HCT116 (cell line): ENCODE measurements around the gene PLRG1. TPM values are rescaled to one million over a fixed set of nuclear protein-coding genes. Genes with fewer than 3 reads are reported as not detected.
"Not testable (repeated sequence)": the region's sequence is repeated elsewhere in the genome, so short reads cannot be mapped to it uniquely, and the experiment has no call there.

Experiments
- ATAC-seq: fragments of 200-7000 bp; cut with Tn5 transposase; 2 replicates; pipeline ENCODE4 v1.9.1; 2020; ENCODE audit warnings: mild to moderate bottlenecking, moderate library complexity
- BruUV-seq: library from RNA; stranded (reverse); fragments of 400-500 nt; replicated peaks from 2 replicates; lab custom pipeline; 2021; lab: Mats Ljungman, UMichigan
- CTCF ChIA-PET: fragments of 300-600 bp; sonication (Branson Sonifier 250); formaldehyde crosslinking; loops from one replicate; lab custom pipeline; 2021; ENCODE audit warnings: antibody characterized with exemption; lab: Charles Lee
- POLR2A ChIA-PET: fragments of 300-600, 350-600 bp; sonication (Branson Sonifier 250); formaldehyde crosslinking; loops from one replicate; lab custom pipeline; 2021; ENCODE audit warnings: antibody characterized with exemption; lab: Charles Lee
- RAD21 ChIA-PET, 2 experiments: fragments of 300-600 bp; sonication (Branson Sonifier 250); formaldehyde crosslinking; loops; one replicate each; lab custom pipeline; 2023; ENCODE audit warnings: low total read pairs in 2 of 2; ENCODE audit not compliant: uncharacterized antibody in 2 of 2, unreplicated experiment in 2 of 2, low non-redundant PET in 1 of 2; lab: Charles Lee
- DNase-seq: peaks from one replicate; pipeline ENCODE4 v3.0.0-alpha.2; 2010; ENCODE audit warnings: low read depth, low spot score
- H2AFZ ChIP-seq: fragments of 200-600 bp; shearing (Covaris generic), sonication (generic); 2 replicates; pipeline ENCODE4 v1.6.1; 2017; ENCODE audit warnings: low read depth, mixed run types, mixed read lengths, antibody characterized with exemption, low read length; ENCODE audit not compliant: poor library complexity, severe bottlenecking
- H3K27ac ChIP-seq: 2 replicates; pipeline ENCODE4 v1.5.1; 2012; ENCODE audit warnings: low read depth, low read length
- H3K27me3 ChIP-seq: fragments of 200-600 bp; sonication (generic); 2 replicates; pipeline ENCODE4 v1.6.1; 2016; ENCODE audit warnings: mixed run types, low read length, mixed read lengths; ENCODE audit not compliant: insufficient read depth
- H3K36me3 ChIP-seq, 2 experiments: fragments of 200-500 bp in 1 of 2; fragments of 200-600 bp in 1 of 2; sonication (Bioruptor generic) in 1 of 2; sonication (generic) in 1 of 2; 2 replicates each; pipeline versions ENCODE4 v1.5.1 to v1.6.1; 2014 to 2016; ENCODE audit warnings: low read length in 2 of 2, inconsistent platforms in 1 of 2, mixed read lengths in 1 of 2, mixed run types in 1 of 2; ENCODE audit not compliant: insufficient read depth in 2 of 2, control insufficient read depth in 1 of 2
- H3K4me1 ChIP-seq, 2 experiments: fragments of 200-600 bp in 1 of 2; sonication (generic) in 1 of 2; 2 replicates each; pipeline versions ENCODE4 v1.5.1 to v1.6.1; 2012 to 2017; ENCODE audit warnings: low read length in 2 of 2, inconsistent platforms in 1 of 2, mild to moderate bottlenecking in 1 of 2, mixed read lengths in 1 of 2, mixed run types in 1 of 2, moderate library complexity in 1 of 2; ENCODE audit not compliant: insufficient read depth in 2 of 2, control insufficient read depth in 1 of 2
- H3K4me2 ChIP-seq: fragments of 200-600 bp; sonication (generic); 2 replicates; pipeline ENCODE4 v1.6.1; 2017; ENCODE audit warnings: mixed run types, low read length, mixed read lengths
- H3K4me3 ChIP-seq, 2 experiments: fragments of 200-600 bp in 1 of 2; sonication (generic) in 1 of 2; replicated peaks in 1 of 2; 2 replicates each; pipeline ENCODE4 v1.5.1; 2011 to 2016; ENCODE audit warnings: low read length in 2 of 2, control low read depth in 1 of 2, low read depth in 1 of 2, mild to moderate bottlenecking in 1 of 2, mixed read lengths in 1 of 2, mixed run types in 1 of 2
- H3K79me2 ChIP-seq: fragments of 200-600 bp; sonication (generic); 2 replicates; pipeline ENCODE4 v1.6.1; 2017; ENCODE audit warnings: mild to moderate bottlenecking, mixed run types, low read length, moderate library complexity, mixed read lengths; ENCODE audit not compliant: insufficient read depth
- H3K9ac ChIP-seq: fragments of 200-600 bp; sonication (generic); 2 replicates; pipeline ENCODE4 v1.6.1; 2016; ENCODE audit warnings: low read length, mixed read lengths
- H3K9me2 ChIP-seq: fragments of 200-600 bp; sonication (generic), shearing (Covaris generic); 2 replicates; pipeline ENCODE4 v1.6.1; 2017; ENCODE audit warnings: mixed run types, mild to moderate bottlenecking, moderate library complexity; ENCODE audit not compliant: insufficient read depth
- H3K9me3 ChIP-seq, 2 experiments: fragments of 200-500 bp in 1 of 2; fragments of 200-600 bp in 1 of 2; sonication (Bioruptor generic) in 1 of 2; sonication (generic) in 1 of 2; 2 replicates each; pipeline ENCODE4 v1.6.1; 2014 to 2017; ENCODE audit warnings: low read length in 2 of 2, mixed read lengths in 2 of 2, inconsistent platforms in 1 of 2, low read depth in 1 of 2, mild to moderate bottlenecking in 1 of 2, mixed run types in 1 of 2, moderate library complexity in 1 of 2; ENCODE audit not compliant: control insufficient read depth in 1 of 2, insufficient read depth in 1 of 2
- H4K20me1 ChIP-seq: fragments of 200-600 bp; sonication (generic), shearing (Covaris generic); 2 replicates; pipeline ENCODE4 v1.6.1; 2017; ENCODE audit warnings: mixed run types, mild to moderate bottlenecking, moderate library complexity; ENCODE audit not compliant: insufficient read depth
- CEBPB ChIP-seq: IDR thresholded peaks from 2 replicates; pipeline ENCODE4 v1.6.1; 2012; ENCODE audit warnings: low read depth
- ELF1 ChIP-seq: IDR thresholded peaks from 2 replicates; pipeline ENCODE4 v1.6.1; 2012; ENCODE audit warnings: low read depth, borderline replicate concordance
- EZH2 ChIP-seq: fragments of 200-600 bp; sonication (generic); IDR thresholded peaks from 2 replicates; pipeline ENCODE4 v1.6.1; 2017; ENCODE audit warnings: antibody characterized with exemption, mixed run types
- FOSL1 ChIP-seq: IDR thresholded peaks from 2 replicates; pipeline ENCODE4 v1.6.1; 2012; ENCODE audit warnings: low read depth
- POLR2A ChIP-seq: IDR thresholded peaks from 2 replicates; pipeline ENCODE4 v1.7.0; 2011; ENCODE audit warnings: borderline replicate concordance; ENCODE audit not compliant: insufficient read depth, insufficient read length; ENCODE audit errors: extremely low read depth
- POLR2AphosphoS5 ChIP-seq: IDR thresholded peaks from 2 replicates; pipeline ENCODE4 v1.6.1; 2011; ENCODE audit warnings: mild to moderate bottlenecking, low read depth, low read length, moderate library complexity
- RAD21 ChIP-seq: IDR thresholded peaks from 2 replicates; pipeline ENCODE4 v1.6.1; 2012; ENCODE audit warnings: low read depth, mild to moderate bottlenecking
- SRF ChIP-seq: IDR thresholded peaks from 2 replicates; pipeline ENCODE4 v1.6.1; 2012; ENCODE audit warnings: low read depth
- TCF7L2 ChIP-seq: IDR thresholded peaks from 2 replicates; pipeline ENCODE4 v1.7.0; 2011; ENCODE audit warnings: borderline replicate concordance, inconsistent platforms; ENCODE audit not compliant: insufficient read depth, insufficient read length; ENCODE audit errors: extremely low read depth
- YY1 ChIP-seq: IDR thresholded peaks from 2 replicates; pipeline ENCODE4 v1.6.1; 2011; ENCODE audit warnings: low read length, low read depth, moderate library complexity, mild to moderate bottlenecking; ENCODE audit not compliant: insufficient replicate concordance; ENCODE audit errors: extremely low read depth
- ZFX ChIP-seq: fragments of 450-650 bp; IDR thresholded peaks from 2 replicates; pipeline ENCODE4 v1.6.1; 2017
- intact Hi-C: fragments of 100-400 bp; cut with micrococcal nuclease; formaldehyde crosslinking; loops from 2 replicates; pipeline ENCODE4 v1.10.0; 2022
- total RNA-seq: library from RNA; stranded (reverse); gene quantifications from one replicate; pipeline ENCODE4 v1.2.1, GENCODE V29; 2021; ENCODE audit not compliant: unreplicated experiment
- TF ChIP-seq, protein P1 (sequence below), 3 experiments: fragments of 200-600 bp in 1 of 3; sonication (generic) in 1 of 3; IDR thresholded peaks in 2 of 3; conservative IDR thresholded peaks in 1 of 3; 2 replicates each; pipeline ENCODE4 v1.5.1; 2012 to 2017; ENCODE audit warnings: low read depth in 2 of 3, low read length in 2 of 3, antibody characterized with exemption in 1 of 3, borderline replicate concordance in 1 of 3, control low read depth in 1 of 3, mild to moderate bottlenecking in 1 of 3, mixed read lengths in 1 of 3, mixed run types in 1 of 3, moderate library complexity in 1 of 3; ENCODE audit not compliant: insufficient read depth in 1 of 3
- TF ChIP-seq, protein P2 (sequence below): IDR thresholded peaks from 2 replicates; pipeline ENCODE4 v1.6.1; 2012; ENCODE audit warnings: low read depth

Gene PLRG1
- total RNA-seq, 1 experiment from 2014 or later = 141 TPM

DNA sequence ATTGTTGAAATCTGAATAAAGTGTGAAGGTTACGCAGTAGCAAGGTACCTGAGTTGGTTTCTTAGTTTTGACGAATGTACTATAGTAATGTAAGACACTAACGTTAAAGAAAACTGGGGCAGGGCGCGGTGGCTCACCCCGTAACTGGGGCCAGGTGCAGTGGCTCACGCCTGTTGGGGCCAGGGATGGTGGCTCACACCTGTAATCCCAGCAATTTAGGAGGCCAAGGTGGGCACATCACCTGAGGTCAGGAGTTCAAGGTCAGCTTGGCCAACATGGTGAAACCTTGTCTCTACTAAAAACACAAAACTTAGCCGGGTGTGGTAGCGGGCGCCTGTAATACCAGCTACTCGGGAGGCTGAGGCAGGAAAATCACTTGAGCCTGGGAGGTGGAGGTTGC is 47.1 kb upstream of the PLRG1 start:
- POLR2A ChIA-PET, H3K4me3 ChIP-seq, H3K4me2 ChIP-seq, H3K4me1 ChIP-seq, H3K79me2 ChIP-seq, DNase-seq, intact Hi-C loops, H3K9ac ChIP-seq, ATAC-seq, H3K36me3 ChIP-seq, H3K27me3 ChIP-seq, BruUV-seq, H3K27ac ChIP-seq, H3K9me3 ChIP-seq, H4K20me1 ChIP-seq, H2AFZ ChIP-seq, RAD21 ChIA-PET, H3K9me2 ChIP-seq: not testable (repeated sequence)
- CTCF ChIA-PET = interaction anchor here (1.6 kb wide), 1 partner anchor 21 kb away, joined by 5 read pairs; no protein-coding TSS in a partner anchor

GRCh38 chr4:154595807-154596206 is 45.6 kb upstream of the PLRG1 start:
- Histone ChIP-seq H4K20me1 (no peaks in the 10 kb centered on the region), H3K4me2 (no peak overlapping the region), H3K4me3 (no peak overlapping the region), H3K9me3 (no peaks in the 10 kb centered on the region), H3K4me1 (no peaks in the 10 kb centered on the region), H3K36me3 (no peaks in the 10 kb centered on the region), H2AFZ (no peak overlapping the region), H3K9ac (no peak overlapping the region), H3K27ac (no peak overlapping the region), H3K9me2 (no peaks in the 10 kb centered on the region), H3K27me3 (no peaks in the 10 kb centered on the region), H3K79me2 (no peaks in the 10 kb centered on the region)
- BruUV-seq = no TSS peak
- ChIA-PET RAD21 (no interaction called here), POLR2A (no interaction called here), CTCF (interaction anchor here (1.1 to 2.2 kb wide), 3 partner anchors 13 to 36 kb away, joined by 3 to 6 read pairs (median 3); no protein-coding TSS in a partner anchor)
- ATAC-seq = no peak
- no peak for DNase-seq
- intact Hi-C loops = no loop called here
- TF ChIP-seq, protein P1, sequence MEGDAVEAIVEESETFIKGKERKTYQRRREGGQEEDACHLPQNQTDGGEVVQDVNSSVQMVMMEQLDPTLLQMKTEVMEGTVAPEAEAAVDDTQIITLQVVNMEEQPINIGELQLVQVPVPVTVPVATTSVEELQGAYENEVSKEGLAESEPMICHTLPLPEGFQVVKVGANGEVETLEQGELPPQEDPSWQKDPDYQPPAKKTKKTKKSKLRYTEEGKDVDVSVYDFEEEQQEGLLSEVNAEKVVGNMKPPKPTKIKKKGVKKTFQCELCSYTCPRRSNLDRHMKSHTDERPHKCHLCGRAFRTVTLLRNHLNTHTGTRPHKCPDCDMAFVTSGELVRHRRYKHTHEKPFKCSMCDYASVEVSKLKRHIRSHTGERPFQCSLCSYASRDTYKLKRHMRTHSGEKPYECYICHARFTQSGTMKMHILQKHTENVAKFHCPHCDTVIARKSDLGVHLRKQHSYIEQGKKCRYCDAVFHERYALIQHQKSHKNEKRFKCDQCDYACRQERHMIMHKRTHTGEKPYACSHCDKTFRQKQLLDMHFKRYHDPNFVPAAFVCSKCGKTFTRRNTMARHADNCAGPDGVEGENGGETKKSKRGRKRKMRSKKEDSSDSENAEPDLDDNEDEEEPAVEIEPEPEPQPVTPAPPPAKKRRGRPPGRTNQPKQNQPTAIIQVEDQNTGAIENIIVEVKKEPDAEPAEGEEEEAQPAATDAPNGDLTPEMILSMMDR (IDR thresholded peaks at IDR 0.05 in 2 of 3, conservative IDR thresholded peaks at IDR 0.05 in 1 of 3; ENCODE audit: borderline replicate concordance in 1 of 3, insufficient read depth in 1 of 3, low read depth in 2 of 3, low read length in 2 of 3) = no peak
- TF ChIP-seq ZFX = no peak
- no peak for TF ChIP-seq YY1
- no peak for TF ChIP-seq FOSL1
- no peak for TF ChIP-seq POLR2AphosphoS5
- TF ChIP-seq POLR2A = no peak
- no peak for TF ChIP-seq ELF1
- no peak for TF ChIP-seq CEBPB
- no peak for TF ChIP-seq EZH2
- TF ChIP-seq, protein P2, sequence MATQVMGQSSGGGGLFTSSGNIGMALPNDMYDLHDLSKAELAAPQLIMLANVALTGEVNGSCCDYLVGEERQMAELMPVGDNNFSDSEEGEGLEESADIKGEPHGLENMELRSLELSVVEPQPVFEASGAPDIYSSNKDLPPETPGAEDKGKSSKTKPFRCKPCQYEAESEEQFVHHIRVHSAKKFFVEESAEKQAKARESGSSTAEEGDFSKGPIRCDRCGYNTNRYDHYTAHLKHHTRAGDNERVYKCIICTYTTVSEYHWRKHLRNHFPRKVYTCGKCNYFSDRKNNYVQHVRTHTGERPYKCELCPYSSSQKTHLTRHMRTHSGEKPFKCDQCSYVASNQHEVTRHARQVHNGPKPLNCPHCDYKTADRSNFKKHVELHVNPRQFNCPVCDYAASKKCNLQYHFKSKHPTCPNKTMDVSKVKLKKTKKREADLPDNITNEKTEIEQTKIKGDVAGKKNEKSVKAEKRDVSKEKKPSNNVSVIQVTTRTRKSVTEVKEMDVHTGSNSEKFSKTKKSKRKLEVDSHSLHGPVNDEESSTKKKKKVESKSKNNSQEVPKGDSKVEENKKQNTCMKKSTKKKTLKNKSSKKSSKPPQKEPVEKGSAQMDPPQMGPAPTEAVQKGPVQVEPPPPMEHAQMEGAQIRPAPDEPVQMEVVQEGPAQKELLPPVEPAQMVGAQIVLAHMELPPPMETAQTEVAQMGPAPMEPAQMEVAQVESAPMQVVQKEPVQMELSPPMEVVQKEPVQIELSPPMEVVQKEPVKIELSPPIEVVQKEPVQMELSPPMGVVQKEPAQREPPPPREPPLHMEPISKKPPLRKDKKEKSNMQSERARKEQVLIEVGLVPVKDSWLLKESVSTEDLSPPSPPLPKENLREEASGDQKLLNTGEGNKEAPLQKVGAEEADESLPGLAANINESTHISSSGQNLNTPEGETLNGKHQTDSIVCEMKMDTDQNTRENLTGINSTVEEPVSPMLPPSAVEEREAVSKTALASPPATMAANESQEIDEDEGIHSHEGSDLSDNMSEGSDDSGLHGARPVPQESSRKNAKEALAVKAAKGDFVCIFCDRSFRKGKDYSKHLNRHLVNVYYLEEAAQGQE = no peak
- TF ChIP-seq TCF7L2 = no peak
- TF ChIP-seq RAD21 = no peak
- TF ChIP-seq SRF = no peak
